ENCODE results near the gene CCNH. TPM values are rescaled to one million over a fixed set of nuclear protein-coding genes. Genes with fewer than 3 reads are reported as not detected.

Gene CCNH
- 40.2 to 54.4 TPM (median 43.0 TPM) in 5 replicates for total RNA-seq (2022; extraction: Qiagen RNA extraction)

DNA sequence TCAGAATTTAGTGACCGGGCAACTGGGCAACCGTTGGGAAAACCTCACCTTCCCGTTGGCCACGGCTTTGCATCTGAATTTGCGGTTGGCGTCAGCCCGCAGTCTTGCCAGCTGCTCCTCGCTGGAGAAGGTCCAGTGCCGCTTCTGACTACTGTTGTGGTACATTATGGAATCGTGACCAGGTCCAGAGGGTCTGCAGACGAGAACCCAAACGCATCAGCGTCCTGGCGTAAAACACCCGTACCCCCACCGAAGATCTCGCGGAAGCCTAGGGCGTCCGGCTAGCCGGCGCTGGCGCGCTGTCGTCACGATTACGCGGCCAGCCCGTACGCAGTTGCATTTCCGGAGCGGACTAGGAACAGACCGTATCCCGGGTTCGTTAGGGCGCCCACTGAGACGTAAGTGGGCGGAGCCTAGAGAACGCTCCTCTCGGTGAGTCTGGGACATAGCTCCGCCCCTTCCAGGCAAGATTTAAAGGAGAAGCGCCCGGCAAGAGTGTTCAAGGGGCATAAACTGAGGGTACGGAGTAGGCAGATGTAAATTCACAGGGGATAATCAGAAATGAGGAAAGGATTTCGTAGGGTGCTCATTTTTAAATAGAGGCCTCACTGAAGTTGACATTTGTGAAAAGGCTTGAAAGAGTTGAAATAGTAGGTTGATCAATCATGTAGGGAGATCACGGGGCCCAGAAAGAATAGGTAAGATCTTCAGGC is at the start of gene CCNH:
Gene CCNH (minus strand): TSS at position 301 of the 713 bp plus-strand sequence. CDS start 136 bp downstream, at position 165.

Other genes starting within 250 kb of the CCNH start
- gene RASA1, start 145.0 kb downstream of the CCNH start, total RNA-seq (2022; extraction: Qiagen RNA extraction) = 18.3 to 25.8 TPM (median 22.8 TPM) in 5 replicates

Measured in A549 treated with dexamethasone at 1 μM for 4 hours (cell line).